GM12801 (cell line): ENCODE data around the gene PCBP4.

ENCODE experiments used
- TF ChIP-seq, protein P1 (sequence below): IDR thresholded peaks from one replicate; pipeline ENCODE4 v1.5.1; 2011; ENCODE audit warnings: control low read depth; ENCODE audit not compliant: insufficient read length; ENCODE audit errors: extremely low read depth

The PCBP4 gene

DNA sequence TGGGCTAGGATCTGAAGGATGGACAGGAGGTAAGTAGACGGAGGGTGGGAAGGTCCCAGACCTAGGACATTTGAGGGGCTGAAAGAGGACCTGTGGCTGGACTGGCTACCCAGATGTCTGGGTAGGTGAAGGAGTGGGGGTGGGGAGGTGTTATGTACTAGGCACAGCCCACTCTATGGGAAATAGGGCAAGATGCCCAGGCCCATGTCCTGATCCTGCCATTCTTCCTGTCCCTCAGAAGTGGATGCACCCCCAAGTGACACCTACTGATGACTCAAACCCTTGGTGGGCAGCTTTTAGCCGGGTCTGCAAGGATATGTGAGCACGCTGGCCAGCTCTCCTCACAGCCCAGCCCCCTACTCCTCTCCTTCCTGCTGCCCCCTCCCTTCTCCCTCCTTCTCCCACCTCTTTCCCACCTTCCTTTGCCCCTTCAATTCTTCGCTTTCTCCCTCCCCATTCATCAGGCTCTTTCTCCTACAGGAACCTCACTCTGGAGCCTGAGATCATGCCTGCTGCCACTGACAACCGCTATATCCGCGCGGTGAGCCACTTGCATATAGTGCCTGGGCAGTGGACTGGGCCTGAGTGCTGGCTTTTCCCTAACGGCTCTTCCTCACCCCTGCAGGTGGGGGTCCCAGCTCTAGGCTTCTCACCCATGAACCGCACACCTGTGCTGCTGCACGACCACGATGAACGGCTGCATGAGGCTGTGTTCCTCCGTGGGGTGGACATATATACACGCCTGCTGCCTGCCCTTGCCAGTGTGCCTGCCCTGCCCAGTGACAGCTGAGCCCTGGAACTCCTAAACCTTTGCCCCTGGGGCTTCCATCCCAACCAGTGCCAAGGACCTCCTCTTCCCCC, 21.3 kb upstream of the PCBP4 start:
- TF ChIP-seq, protein P1, sequence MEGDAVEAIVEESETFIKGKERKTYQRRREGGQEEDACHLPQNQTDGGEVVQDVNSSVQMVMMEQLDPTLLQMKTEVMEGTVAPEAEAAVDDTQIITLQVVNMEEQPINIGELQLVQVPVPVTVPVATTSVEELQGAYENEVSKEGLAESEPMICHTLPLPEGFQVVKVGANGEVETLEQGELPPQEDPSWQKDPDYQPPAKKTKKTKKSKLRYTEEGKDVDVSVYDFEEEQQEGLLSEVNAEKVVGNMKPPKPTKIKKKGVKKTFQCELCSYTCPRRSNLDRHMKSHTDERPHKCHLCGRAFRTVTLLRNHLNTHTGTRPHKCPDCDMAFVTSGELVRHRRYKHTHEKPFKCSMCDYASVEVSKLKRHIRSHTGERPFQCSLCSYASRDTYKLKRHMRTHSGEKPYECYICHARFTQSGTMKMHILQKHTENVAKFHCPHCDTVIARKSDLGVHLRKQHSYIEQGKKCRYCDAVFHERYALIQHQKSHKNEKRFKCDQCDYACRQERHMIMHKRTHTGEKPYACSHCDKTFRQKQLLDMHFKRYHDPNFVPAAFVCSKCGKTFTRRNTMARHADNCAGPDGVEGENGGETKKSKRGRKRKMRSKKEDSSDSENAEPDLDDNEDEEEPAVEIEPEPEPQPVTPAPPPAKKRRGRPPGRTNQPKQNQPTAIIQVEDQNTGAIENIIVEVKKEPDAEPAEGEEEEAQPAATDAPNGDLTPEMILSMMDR = no peak

DNA sequence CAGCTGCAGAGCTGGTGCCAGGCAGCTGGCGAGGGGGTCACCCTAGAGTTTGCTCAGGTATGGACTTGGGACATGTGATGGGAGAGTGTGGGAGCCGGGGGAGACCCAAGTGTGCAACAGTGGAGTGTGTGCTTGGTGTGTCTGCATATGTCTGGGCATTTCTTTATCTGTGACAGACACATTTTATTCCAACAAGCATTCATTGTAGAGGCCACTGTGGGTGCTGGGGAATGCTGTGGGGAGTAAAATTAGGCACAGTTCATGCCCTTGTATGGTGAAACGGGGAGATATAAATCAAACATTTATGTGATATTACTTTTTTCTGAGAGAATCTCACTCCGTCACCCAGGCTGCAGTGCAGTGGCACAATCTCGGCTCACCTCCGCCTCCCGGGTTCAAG, 20.3 kb upstream of the PCBP4 start:
- TF ChIP-seq, protein P1 = no peak

DNA sequence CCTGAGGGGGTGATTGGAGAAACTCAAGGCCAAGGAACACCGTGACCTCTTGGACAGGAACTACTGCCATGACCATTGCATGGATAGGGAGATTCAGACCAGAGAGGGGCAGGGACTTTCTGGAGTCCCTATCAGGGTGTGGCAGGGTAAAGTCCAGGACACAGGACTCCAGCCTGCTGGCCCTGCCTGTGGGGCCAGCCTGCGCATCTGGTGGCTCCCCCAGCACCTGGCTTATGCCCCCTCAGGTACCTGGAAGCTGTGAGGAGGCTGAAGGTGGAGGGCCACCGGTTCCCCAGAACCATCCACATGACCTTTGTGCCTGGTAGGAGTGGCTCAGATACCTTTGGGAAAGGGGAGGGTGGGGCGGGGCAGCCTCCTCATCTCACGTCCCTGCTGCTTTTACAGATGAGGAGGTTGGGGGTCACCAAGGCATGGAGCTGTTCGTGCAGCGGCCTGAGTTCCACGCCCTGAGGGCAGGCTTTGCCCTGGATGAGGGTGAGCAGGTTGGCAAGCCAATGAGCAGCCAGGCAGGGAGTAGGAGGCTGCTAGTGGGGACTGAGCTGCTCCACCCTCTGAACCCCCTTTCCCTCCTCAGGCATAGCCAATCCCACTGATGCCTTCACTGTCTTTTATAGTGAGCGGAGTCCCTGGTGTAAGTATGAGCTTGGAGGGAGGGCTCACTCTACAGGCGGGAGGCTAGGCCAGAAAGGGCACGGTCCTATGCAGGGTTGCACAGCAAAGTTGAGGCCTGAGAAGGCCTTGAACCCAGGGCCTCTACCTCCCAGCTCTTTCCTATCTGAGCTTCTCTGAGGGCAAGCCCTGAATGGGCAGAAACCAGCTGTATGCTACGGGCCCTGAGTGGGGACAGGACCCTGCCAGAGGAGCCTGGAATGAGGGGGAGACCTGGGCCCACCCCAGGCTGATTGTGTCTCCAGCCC, 19.0 kb upstream of the PCBP4 start:
- TF ChIP-seq, protein P1 = no peak

DNA sequence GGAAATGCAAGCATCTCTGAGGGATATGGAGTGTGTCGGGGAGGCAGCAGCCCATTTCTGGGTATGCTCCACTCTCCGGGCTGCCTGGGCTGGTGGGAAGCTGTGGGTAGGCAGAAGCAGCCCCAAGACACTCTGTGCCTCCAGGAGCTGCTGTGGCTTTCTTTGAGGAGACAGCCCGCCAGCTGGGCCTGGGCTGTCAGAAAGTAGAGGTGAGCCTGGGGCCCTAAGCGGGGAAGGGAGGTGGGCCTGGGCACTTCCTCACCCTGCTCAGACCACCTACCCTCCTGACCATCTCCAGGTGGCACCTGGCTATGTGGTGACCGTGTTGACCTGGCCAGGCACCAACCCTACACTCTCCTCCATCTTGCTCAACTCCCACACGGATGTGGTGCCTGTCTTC, 17.8 kb upstream of the PCBP4 start:
- TF ChIP-seq, protein P1 = no peak

DNA sequence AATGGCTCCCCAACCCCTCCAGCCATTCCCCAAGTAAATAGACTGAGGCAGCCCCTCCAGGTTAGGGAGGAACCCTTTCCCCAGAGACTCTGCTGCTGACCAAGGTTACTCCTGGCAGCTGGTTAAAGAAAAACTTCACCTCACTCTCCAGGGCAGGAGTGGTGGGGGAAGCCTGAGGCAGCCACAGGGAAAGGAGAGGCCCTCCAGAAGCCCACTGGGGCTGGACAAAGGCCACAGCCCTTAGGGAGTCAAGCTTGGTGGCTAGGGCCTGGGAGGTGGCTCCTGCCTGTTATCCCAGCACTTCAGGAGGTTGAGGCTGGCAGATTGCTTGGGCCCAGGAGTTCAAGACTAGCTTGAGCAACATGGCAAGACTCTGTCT, 17.0 kb upstream of the PCBP4 start:
- TF ChIP-seq, protein P1 = no peak

DNA sequence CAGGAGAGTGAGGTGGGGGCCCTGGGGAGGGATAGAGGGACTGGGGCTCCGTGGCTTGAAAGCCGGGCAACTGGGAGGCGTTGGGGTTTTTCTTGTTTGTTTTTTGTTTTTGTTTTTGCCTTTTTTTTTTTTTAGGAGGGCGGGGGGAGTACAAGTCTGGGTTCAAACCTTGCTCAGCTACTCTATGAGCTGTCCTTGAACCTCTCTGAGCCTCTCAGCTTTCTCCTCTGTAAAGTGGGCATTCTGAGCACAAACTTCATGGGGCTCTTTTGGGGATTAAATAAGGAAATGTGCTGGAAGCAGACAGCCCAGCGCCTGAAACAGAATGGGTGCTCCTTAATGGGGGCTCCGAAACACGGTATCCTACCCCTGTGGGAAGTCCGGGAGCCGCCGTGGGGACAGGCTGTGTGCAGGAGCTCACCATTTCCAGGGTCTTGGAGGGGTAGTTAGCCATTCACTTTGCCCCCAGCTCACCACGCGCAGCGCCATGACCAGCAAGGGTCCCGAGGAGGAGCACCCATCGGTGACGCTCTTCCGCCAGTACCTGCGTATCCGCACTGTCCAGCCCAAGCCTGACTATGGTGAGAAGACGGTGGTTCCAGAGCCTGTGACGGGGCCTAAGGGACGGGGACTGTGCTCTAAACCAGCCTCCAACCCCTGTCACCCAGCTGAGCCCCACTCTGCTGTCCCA, 16.5 kb upstream of the PCBP4 start:
- TF ChIP-seq, protein P1 = no peak
